Brain microvascular endothelial cell (primary cell): ENCODE data around the gene B4GALT5.

Experiments
- DNase-seq: peaks from one replicate; pipeline ENCODE4 v3.0.0-alpha.2; 2020
- H3K27ac ChIP-seq: fragments of 250-450 bp; sonication (Bioruptor Pico); 2 replicates; pipeline ENCODE4 v1.5.1; 2020; ENCODE audit warnings: mild to moderate bottlenecking, moderate library complexity
- H3K27me3 ChIP-seq: fragments of 250-450 bp; sonication (Bioruptor Pico); replicated peaks from 2 replicates; pipeline ENCODE4 v1.5.1; 2020; ENCODE audit warnings: mild to moderate bottlenecking
- H3K36me3 ChIP-seq: fragments of 250-450 bp; sonication (Bioruptor Pico); replicated peaks from 2 replicates; pipeline ENCODE4 v1.5.1; 2020; ENCODE audit warnings: mild to moderate bottlenecking
- H3K4me3 ChIP-seq: 2 replicates; pipeline ENCODE4 v1.5.1; 2011; ENCODE audit warnings: low read depth, mild to moderate bottlenecking, control low read depth, low read length, moderate library complexity
- CTCF ChIP-seq: IDR thresholded peaks from 2 replicates; pipeline ENCODE4 v1.5.1; 2011; ENCODE audit warnings: low read depth, mild to moderate bottlenecking, moderate library complexity, low read length, control low read depth, inconsistent platforms; ENCODE audit errors: missing control alignments
- in situ Hi-C: cut with HindIII; loops from 2 replicates; pipeline ENCODE4 v1.10.0; 2017; ENCODE audit warnings: low sequenced_read_pairs, low pct_ligation_motif_present

B4GALT5 gene

GRCh38 chr20:49757597-49757996 is 43.9 kb upstream of the B4GALT5 start:
- TF ChIP-seq CTCF, result no peak
- Histone ChIP-seq H3K27me3 (no peaks in the 10 kb centered on the region), H3K36me3 (no peaks in the 10 kb centered on the region), H3K27ac (no peak overlapping the region), H3K4me3 (no peak overlapping the region)
- in situ Hi-C loops, result no loop called here
- DNase-seq, result no peak

- no peak for DNase-seq
- H3K36me3 ChIP-seq, result no peaks in the 10 kb centered on the region
- in situ Hi-C loops, result no loop called here
- no peaks in the 10 kb centered on the region for H3K27me3 ChIP-seq
- H3K4me3 ChIP-seq, result no peak overlapping the region
- no peak for TF ChIP-seq CTCF
- no peak overlapping the region for H3K27ac ChIP-seq
Observed at GRCh38 chr20:49756241-49756640, 42.6 kb upstream of the B4GALT5 start.

- in situ Hi-C loops, result no loop called here
- no peak for TF ChIP-seq CTCF
- Histone ChIP-seq H3K4me3 (no peak overlapping the region), H3K27me3 (no peaks in the 10 kb centered on the region), H3K27ac (no peak overlapping the region), H3K36me3 (no peaks in the 10 kb centered on the region)
- no peak for DNase-seq
Observed at GRCh38 chr20:49754596-49754995, 40.9 kb upstream of the B4GALT5 start.

GRCh38 chr20:49753133-49753532 is 39.5 kb upstream of the B4GALT5 start:
- Histone ChIP-seq H3K36me3 (no peaks in the 10 kb centered on the region), H3K27ac (no peak overlapping the region), H3K4me3 (no peak overlapping the region), H3K27me3 (no peaks in the 10 kb centered on the region)
- in situ Hi-C loops, result no loop called here
- TF ChIP-seq CTCF, result no peak
- no peak for DNase-seq

GRCh38 chr20:49752201-49752903 is 38.7 kb upstream of the B4GALT5 start:
- no peak for DNase-seq
- in situ Hi-C loops, result no loop called here
- no peak for TF ChIP-seq CTCF
- H3K36me3 ChIP-seq, result no peaks in the 10 kb centered on the region
- H3K4me3 ChIP-seq, result no peak overlapping the region
- H3K27ac ChIP-seq, result no peak overlapping the region
- no peaks in the 10 kb centered on the region for H3K27me3 ChIP-seq

GRCh38 chr20:49751397-49751736 is 37.7 kb upstream of the B4GALT5 start:
- no peak overlapping the region for H3K27ac ChIP-seq
- no peak overlapping the region for H3K4me3 ChIP-seq
- no peak for DNase-seq
- no peaks in the 10 kb centered on the region for H3K27me3 ChIP-seq
- no peak for TF ChIP-seq CTCF
- in situ Hi-C loops, result no loop called here
- no peaks in the 10 kb centered on the region for H3K36me3 ChIP-seq
